ENCODE measurements around the gene SLC13A2.

Gene SLC13A2

GRCh38 chr17:28472871-28473497 lies 460 bp upstream of the SLC13A2 start:
- Histone ChIP-seq H3K4me1 (ENCODE audit: control insufficient read depth, insufficient read depth, low read length) (peaks cover 55% of the 10 kb centered on the region), H3K4me3 (ENCODE audit: low read length) (no peak overlapping the region), H3K9ac (ENCODE audit: low read length) (no peak overlapping the region), H3K27me3 (ENCODE audit: control insufficient read depth, insufficient read depth, low read length) (no peaks in the 10 kb centered on the region), H3K9me3 (ENCODE audit: control insufficient read depth, low read length) (no peaks in the 10 kb centered on the region), H3K36me3 (ENCODE audit: control insufficient read depth, insufficient read depth, low read length) (no peaks in the 10 kb centered on the region)

- Histone ChIP-seq H3K4me1 (ENCODE audit: control insufficient read depth, insufficient read depth, low read length) (peaks cover 56% of the 10 kb centered on the region), H3K9ac (ENCODE audit: low read length) (no peak overlapping the region), H3K27me3 (ENCODE audit: control insufficient read depth, insufficient read depth, low read length) (no peaks in the 10 kb centered on the region), H3K9me3 (ENCODE audit: control insufficient read depth, low read length) (no peaks in the 10 kb centered on the region), H3K36me3 (ENCODE audit: control insufficient read depth, insufficient read depth, low read length) (no peaks in the 10 kb centered on the region), H3K4me3 (ENCODE audit: low read length) (no peak overlapping the region)
Observed at GRCh38 chr17:28474111-28474531, 677 bp downstream of the SLC13A2 start.

- H3K9me3 ChIP-seq (ENCODE audit: control insufficient read depth, low read length) = no peaks in the 10 kb centered on the region
- H3K36me3 ChIP-seq (ENCODE audit: control insufficient read depth, insufficient read depth, low read length) = no peaks in the 10 kb centered on the region
- H3K4me3 ChIP-seq (ENCODE audit: low read length) = no peak overlapping the region
- H3K4me1 ChIP-seq (ENCODE audit: control insufficient read depth, insufficient read depth, low read length) = peaks cover 58% of the 10 kb centered on the region
- H3K27me3 ChIP-seq (ENCODE audit: control insufficient read depth, insufficient read depth, low read length) = no peaks in the 10 kb centered on the region
- H3K9ac ChIP-seq (ENCODE audit: low read length) = no peak overlapping the region
Observed at GRCh38 chr17:28475151-28475900, 1.9 kb downstream of the SLC13A2 start.

GRCh38 chr17:28476076-28476865 lies 2.8 kb downstream of the SLC13A2 start:
- no peaks in the 10 kb centered on the region for H3K9me3 ChIP-seq (ENCODE audit: control insufficient read depth, low read length)
- no peaks in the 10 kb centered on the region for H3K27me3 ChIP-seq (ENCODE audit: control insufficient read depth, insufficient read depth, low read length)
- no peak overlapping the region for H3K9ac ChIP-seq (ENCODE audit: low read length)
- peaks cover 58% of the 10 kb centered on the region for H3K4me1 ChIP-seq (ENCODE audit: control insufficient read depth, insufficient read depth, low read length)
- no peaks in the 10 kb centered on the region for H3K36me3 ChIP-seq (ENCODE audit: control insufficient read depth, insufficient read depth, low read length)
- H3K4me3 ChIP-seq (ENCODE audit: low read length) = no peak overlapping the region

GRCh38 chr17:28477928-28478327 lies 4.5 kb downstream of the SLC13A2 start:
- Histone ChIP-seq H3K27me3 (ENCODE audit: control insufficient read depth, insufficient read depth, low read length) (no peaks in the 10 kb centered on the region), H3K9me3 (ENCODE audit: control insufficient read depth, low read length) (no peaks in the 10 kb centered on the region), H3K4me3 (ENCODE audit: low read length) (no peak overlapping the region), H3K4me1 (ENCODE audit: control insufficient read depth, insufficient read depth, low read length) (peaks cover 59% of the 10 kb centered on the region), H3K9ac (ENCODE audit: low read length) (no peak overlapping the region), H3K36me3 (ENCODE audit: control insufficient read depth, insufficient read depth, low read length) (no peaks in the 10 kb centered on the region)

GRCh38 chr17:28478712-28479615 lies 5.5 kb downstream of the SLC13A2 start:
- H3K27me3 ChIP-seq (ENCODE audit: control insufficient read depth, insufficient read depth, low read length) = no peaks in the 10 kb centered on the region
- no peak overlapping the region for H3K4me3 ChIP-seq (ENCODE audit: low read length)
- H3K36me3 ChIP-seq (ENCODE audit: control insufficient read depth, insufficient read depth, low read length) = no peaks in the 10 kb centered on the region
- no peaks in the 10 kb centered on the region for H3K9me3 ChIP-seq (ENCODE audit: control insufficient read depth, low read length)
- H3K9ac ChIP-seq (ENCODE audit: low read length) = no peak overlapping the region
- H3K4me1 ChIP-seq (ENCODE audit: control insufficient read depth, insufficient read depth, low read length) = peaks cover 61% of the 10 kb centered on the region

GRCh38 chr17:28480278-28480677 lies 6.8 kb downstream of the SLC13A2 start:
- no peak overlapping the region for H3K4me3 ChIP-seq (ENCODE audit: low read length)
- H3K4me1 ChIP-seq (ENCODE audit: control insufficient read depth, insufficient read depth, low read length) = peaks cover 55% of the 10 kb centered on the region
- no peaks in the 10 kb centered on the region for H3K36me3 ChIP-seq (ENCODE audit: control insufficient read depth, insufficient read depth, low read length)
- no peaks in the 10 kb centered on the region for H3K9me3 ChIP-seq (ENCODE audit: control insufficient read depth, low read length)
- no peak overlapping the region for H3K9ac ChIP-seq (ENCODE audit: low read length)
- H3K27me3 ChIP-seq (ENCODE audit: control insufficient read depth, insufficient read depth, low read length) = no peaks in the 10 kb centered on the region

- H3K4me1 ChIP-seq (ENCODE audit: control insufficient read depth, insufficient read depth, low read length) = peaks cover 48% of the 10 kb centered on the region
- no peaks in the 10 kb centered on the region for H3K27me3 ChIP-seq (ENCODE audit: control insufficient read depth, insufficient read depth, low read length)
- no peak overlapping the region for H3K4me3 ChIP-seq (ENCODE audit: low read length)
- no peaks in the 10 kb centered on the region for H3K9me3 ChIP-seq (ENCODE audit: control insufficient read depth, low read length)
- no peak overlapping the region for H3K9ac ChIP-seq (ENCODE audit: low read length)
- H3K36me3 ChIP-seq (ENCODE audit: control insufficient read depth, insufficient read depth, low read length) = no peaks in the 10 kb centered on the region
Observed at GRCh38 chr17:28480799-28481571, 7.5 kb downstream of the SLC13A2 start.

- Histone ChIP-seq H3K4me1 (ENCODE audit: control insufficient read depth, insufficient read depth, low read length) (peaks cover 43% of the 10 kb centered on the region), H3K9me3 (ENCODE audit: control insufficient read depth, low read length) (no peaks in the 10 kb centered on the region), H3K4me3 (ENCODE audit: low read length) (no peak overlapping the region), H3K27me3 (ENCODE audit: control insufficient read depth, insufficient read depth, low read length) (no peaks in the 10 kb centered on the region), H3K9ac (ENCODE audit: low read length) (no peak overlapping the region), H3K36me3 (ENCODE audit: control insufficient read depth, insufficient read depth, low read length) (no peaks in the 10 kb centered on the region)
Observed at GRCh38 chr17:28482551-28483199, 9.2 kb downstream of the SLC13A2 start.

GRCh38 chr17:28484296-28484695 lies 10.9 kb downstream of the SLC13A2 start:
- peaks cover 50% of the 10 kb centered on the region for H3K4me1 ChIP-seq (ENCODE audit: control insufficient read depth, insufficient read depth, low read length)
- no peak overlapping the region for H3K4me3 ChIP-seq (ENCODE audit: low read length)
- no peak overlapping the region for H3K9ac ChIP-seq (ENCODE audit: low read length)
- H3K9me3 ChIP-seq (ENCODE audit: control insufficient read depth, low read length) = no peaks in the 10 kb centered on the region
- no peaks in the 10 kb centered on the region for H3K27me3 ChIP-seq (ENCODE audit: control insufficient read depth, insufficient read depth, low read length)
- H3K36me3 ChIP-seq (ENCODE audit: control insufficient read depth, insufficient read depth, low read length) = no peaks in the 10 kb centered on the region

Measured in mucosa of stomach (tissue), 1 donor.